ENCODE data around the gene RABEP2.
"Not testable (repeated sequence)": the region's sequence is repeated elsewhere in the genome, so short reads cannot be mapped to it uniquely, and the experiment has no call there.

The RABEP2 gene

DNA sequence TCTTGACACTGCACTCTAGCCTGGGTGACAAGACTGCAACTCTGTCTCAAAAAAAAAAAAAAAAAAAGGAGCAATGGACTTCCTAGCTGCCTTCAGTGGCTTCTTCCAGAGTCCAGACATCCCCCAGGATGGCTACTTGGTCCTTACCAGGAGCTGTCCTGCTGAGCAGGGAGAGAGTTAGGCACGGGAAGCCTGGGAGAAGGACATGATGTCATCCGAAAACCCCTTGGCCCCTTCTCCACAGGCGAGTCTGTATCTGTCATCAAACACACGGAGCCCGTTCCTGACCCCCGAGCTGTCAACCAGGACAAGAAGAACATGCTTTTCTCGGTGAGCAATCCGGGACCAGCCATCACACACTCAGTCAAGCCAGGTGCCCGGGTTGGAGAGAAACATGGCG lies 38.1 kb downstream of the RABEP2 start:
- peaks cover 6% of the 10 kb centered on the region for H3K27me3 Mint-ChIP-seq (ENCODE audit: low read depth, poor library complexity)
- peaks cover 36% of the 10 kb centered on the region for H3K4me1 Mint-ChIP-seq
- DNase-seq: no peak
- no peaks in the 10 kb centered on the region for H3K9me3 Mint-ChIP-seq
- TF ChIP-seq, protein P1, sequence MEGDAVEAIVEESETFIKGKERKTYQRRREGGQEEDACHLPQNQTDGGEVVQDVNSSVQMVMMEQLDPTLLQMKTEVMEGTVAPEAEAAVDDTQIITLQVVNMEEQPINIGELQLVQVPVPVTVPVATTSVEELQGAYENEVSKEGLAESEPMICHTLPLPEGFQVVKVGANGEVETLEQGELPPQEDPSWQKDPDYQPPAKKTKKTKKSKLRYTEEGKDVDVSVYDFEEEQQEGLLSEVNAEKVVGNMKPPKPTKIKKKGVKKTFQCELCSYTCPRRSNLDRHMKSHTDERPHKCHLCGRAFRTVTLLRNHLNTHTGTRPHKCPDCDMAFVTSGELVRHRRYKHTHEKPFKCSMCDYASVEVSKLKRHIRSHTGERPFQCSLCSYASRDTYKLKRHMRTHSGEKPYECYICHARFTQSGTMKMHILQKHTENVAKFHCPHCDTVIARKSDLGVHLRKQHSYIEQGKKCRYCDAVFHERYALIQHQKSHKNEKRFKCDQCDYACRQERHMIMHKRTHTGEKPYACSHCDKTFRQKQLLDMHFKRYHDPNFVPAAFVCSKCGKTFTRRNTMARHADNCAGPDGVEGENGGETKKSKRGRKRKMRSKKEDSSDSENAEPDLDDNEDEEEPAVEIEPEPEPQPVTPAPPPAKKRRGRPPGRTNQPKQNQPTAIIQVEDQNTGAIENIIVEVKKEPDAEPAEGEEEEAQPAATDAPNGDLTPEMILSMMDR (IDR thresholded peaks at IDR 0.05): no peak
- H3K36me3 Mint-ChIP-seq (ENCODE audit: low read depth): no peaks in the 10 kb centered on the region
- no peak overlapping the region for H3K27ac Mint-ChIP-seq
- H3K4me3 Mint-ChIP-seq: no peak overlapping the region

DNA sequence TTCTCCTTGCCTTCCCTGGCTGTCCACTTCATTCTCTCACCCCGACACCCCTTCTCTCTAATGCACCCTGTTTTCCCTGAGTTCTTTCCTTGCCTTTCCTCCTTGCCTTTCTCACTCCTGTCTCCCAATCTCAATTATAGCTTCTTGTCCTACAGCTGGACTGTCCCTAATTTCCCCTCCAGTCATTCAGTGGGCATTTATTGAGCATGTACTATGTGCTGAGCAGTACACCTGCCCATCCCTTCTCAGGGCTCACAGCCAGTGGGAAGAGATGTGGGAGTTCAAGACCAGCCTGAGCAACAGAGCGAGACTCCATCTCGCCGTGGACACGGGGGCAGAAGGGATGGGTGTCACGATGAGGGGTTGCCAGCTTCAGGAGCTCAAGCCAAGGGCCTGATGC lies 41.0 kb downstream of the RABEP2 start:
- Mint-ChIP-seq H3K4me3 (peak overlapping the region; percentile 7), H3K36me3 (ENCODE audit: low read depth) (no peaks in the 10 kb centered on the region), H3K27ac (peak overlapping the region; percentile 94), H3K4me1 (peaks cover 57% of the 10 kb centered on the region), H3K27me3 (ENCODE audit: low read depth, poor library complexity) (peaks cover 9% of the 10 kb centered on the region), H3K9me3 (no peaks in the 10 kb centered on the region)
- DNase-seq: no peak
- TF ChIP-seq, protein P1 (IDR thresholded peaks at IDR 0.05): no peak

DNA sequence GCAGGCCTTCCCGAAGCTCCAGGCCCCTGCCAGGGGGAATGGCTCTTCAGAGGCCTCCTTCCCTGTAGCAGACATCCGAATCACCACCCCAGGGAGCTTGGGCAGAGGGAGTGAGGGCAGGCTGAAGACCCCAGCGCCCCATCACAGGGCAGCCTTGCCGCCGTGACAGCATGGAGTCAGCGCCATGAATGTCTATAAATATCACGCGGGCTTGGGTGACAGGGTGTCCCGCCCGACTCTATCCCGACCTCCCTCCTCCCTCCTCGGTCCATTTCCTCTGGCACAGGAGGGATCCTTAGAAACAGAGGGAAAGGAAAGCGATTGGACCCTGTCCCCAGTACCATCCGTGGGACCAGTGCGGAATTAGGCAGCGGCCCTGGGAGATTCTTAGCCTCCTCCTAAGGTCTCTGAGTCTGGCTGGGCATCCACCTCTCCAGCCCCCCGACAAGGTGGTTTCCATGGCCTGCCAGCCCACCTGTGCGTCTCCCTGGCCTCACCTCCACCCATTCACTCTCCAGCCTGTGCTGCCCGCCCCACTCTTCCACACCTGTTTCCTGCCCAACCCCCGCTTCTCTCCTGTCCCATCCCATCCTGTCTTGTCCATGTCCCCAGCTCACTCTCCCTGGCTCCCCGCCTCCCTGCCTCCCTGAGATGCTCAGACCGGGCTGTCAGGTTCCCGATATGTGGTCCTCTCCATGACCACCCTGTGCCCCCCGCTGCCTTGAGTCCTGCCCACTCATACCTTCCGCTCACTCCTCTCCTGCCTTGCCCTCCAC lies 41.6 kb downstream of the RABEP2 start:
- H3K27me3 Mint-ChIP-seq (ENCODE audit: low read depth, poor library complexity): peaks cover 9% of the 10 kb centered on the region
- no peak for DNase-seq
- no peaks in the 10 kb centered on the region for H3K36me3 Mint-ChIP-seq (ENCODE audit: low read depth)
- TF ChIP-seq, protein P1 (IDR thresholded peaks at IDR 0.05): no peak
- H3K4me3 Mint-ChIP-seq: peak overlapping the region; percentile 7
- H3K4me1 Mint-ChIP-seq: peaks cover 63% of the 10 kb centered on the region
- no peaks in the 10 kb centered on the region for H3K9me3 Mint-ChIP-seq
- H3K27ac Mint-ChIP-seq: peak overlapping the region; percentile 94

DNA sequence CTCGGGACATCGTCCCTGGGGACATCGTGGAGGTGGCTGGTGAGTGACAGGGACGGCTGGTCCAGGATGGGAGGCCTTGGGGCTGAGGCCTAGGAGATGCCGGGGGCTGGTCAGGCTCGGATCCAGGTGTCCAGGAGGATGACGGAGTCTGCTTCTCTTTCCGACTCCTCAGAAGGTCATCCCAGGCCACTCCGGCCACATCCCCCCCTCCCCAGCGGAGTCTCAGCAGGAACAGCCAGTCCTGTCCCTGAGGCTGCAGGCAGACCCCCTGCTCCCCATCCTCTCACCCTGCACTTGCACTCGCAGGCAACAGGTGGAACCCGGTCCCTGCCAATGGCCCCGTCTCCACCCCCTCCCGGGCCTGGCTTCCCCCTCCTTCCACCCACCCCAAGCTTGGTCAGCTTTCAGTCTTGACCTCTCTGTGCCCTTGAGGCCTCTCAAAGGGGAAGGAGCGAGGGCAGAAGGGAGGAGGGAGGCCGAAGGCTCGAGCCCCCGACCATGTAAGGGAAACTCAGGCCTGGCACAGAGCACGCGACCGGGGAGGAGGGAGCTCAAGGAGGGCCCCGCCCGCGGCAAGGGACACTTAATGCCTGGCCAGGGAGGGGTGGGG lies 42.4 kb downstream of the RABEP2 start:
- no peaks in the 10 kb centered on the region for H3K36me3 Mint-ChIP-seq (ENCODE audit: low read depth)
- H3K4me3 Mint-ChIP-seq: no peak overlapping the region
- peak; percentile 71 for DNase-seq
- TF ChIP-seq, protein P1 (IDR thresholded peaks at IDR 0.05): no peak
- peaks cover 71% of the 10 kb centered on the region for H3K4me1 Mint-ChIP-seq
- no peaks in the 10 kb centered on the region for H3K9me3 Mint-ChIP-seq
- H3K27ac Mint-ChIP-seq: no peak overlapping the region
- H3K27me3 Mint-ChIP-seq (ENCODE audit: low read depth, poor library complexity): peaks cover 12% of the 10 kb centered on the region

DNA sequence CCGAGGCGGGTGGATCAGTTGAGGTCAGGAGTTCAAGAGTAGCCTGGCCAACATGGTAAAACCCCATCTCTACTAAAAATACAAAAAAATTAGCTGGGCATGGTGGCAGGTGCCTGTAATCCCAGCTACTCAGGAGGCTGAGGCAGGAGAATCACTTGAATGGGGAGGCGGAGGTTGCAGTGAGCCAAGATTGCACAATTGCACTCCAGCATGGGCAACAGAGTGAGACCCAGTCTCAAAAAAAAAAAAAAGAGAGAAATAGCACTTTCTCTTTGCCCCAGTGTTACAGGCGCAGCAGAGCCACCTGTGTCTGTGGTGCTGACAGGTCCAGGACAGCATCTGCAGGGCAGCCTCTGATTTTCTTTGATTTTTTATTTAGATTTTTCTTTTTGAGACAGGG lies 43.5 kb downstream of the RABEP2 start:
- not testable (repeated sequence) for H3K27ac Mint-ChIP-seq; H3K36me3 Mint-ChIP-seq (ENCODE audit: low read depth); DNase-seq; H3K9me3 Mint-ChIP-seq; H3K4me3 Mint-ChIP-seq
- H3K4me1 Mint-ChIP-seq: peaks cover 82% of the 10 kb centered on the region
- H3K27me3 Mint-ChIP-seq (ENCODE audit: low read depth, poor library complexity): peaks cover 12% of the 10 kb centered on the region

DNA sequence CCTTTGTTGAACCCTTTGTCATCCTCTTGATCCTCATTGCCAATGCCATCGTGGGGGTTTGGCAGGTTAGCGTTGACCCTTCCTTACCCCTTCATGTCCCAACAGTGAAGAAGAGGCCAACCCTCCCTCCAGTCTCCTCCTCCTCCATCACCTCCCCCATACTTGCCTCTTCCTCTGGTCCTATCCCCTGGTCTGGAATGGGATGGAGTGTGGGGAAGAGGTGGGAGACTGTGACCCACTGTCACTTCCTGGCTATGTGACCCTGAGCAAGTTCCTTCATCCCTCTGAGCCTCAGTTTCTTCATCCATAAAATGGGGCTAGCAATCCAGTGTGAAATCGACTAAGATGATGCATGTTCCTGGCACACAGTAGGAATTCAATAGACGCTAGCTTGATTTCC lies 44.1 kb downstream of the RABEP2 start:
- H3K36me3 Mint-ChIP-seq (ENCODE audit: low read depth): no peaks in the 10 kb centered on the region
- DNase-seq: no peak
- H3K4me1 Mint-ChIP-seq: peaks cover 88% of the 10 kb centered on the region
- peaks cover 12% of the 10 kb centered on the region for H3K27me3 Mint-ChIP-seq (ENCODE audit: low read depth, poor library complexity)
- peak overlapping the region; percentile 76 for H3K27ac Mint-ChIP-seq
- TF ChIP-seq, protein P1 (IDR thresholded peaks at IDR 0.05): no peak
- no peaks in the 10 kb centered on the region for H3K9me3 Mint-ChIP-seq
- peak overlapping the region; percentile 89 for H3K4me3 Mint-ChIP-seq

All from nephron progenitor cell (in vitro differentiated cells).